GM12875 (cell line): ENCODE data around the gene STARD7.
A peak's percentile ranks its signal among the peaks of the same experiment; 100 is the strongest.
"Not testable (repeated sequence)": the region's sequence is repeated elsewhere in the genome, so short reads cannot be mapped to it uniquely, and the experiment has no call there.

ENCODE experiments used
- H3K4me3 ChIP-seq: one replicate; pipeline ENCODE4 v1.5.1; 2011; ENCODE audit warnings: low read depth, low read length, control low read depth
- CTCF ChIP-seq: IDR thresholded peaks from 2 replicates; pipeline ENCODE4 v1.5.1; 2011; ENCODE audit warnings: low read depth, mild to moderate bottlenecking, control low read depth, inconsistent platforms, low read length, moderate library complexity, borderline replicate concordance; ENCODE audit not compliant: insufficient read depth

STARD7 gene

GRCh38 chr2:96208143-96209010 lies at the start of gene STARD7:
STARD7 (minus strand) TSS chr2:96208827; CDS start chr2:96208434, 393 bp downstream.
- TF ChIP-seq CTCF: 0 out of 2 replicates have a peak, but pooled peaks have one; percentile 19
- H3K4me3 ChIP-seq: peak within 1 kb of the TSS; percentile 89

GRCh38 chr2:96257744-96258143 lies 49.1 kb upstream of the STARD7 start:
- not testable (repeated sequence) for H3K4me3 ChIP-seq

- no peak overlapping the region for H3K4me3 ChIP-seq
- no peak for TF ChIP-seq CTCF
Measured at GRCh38 chr2:96256611-96257113, 48.0 kb upstream of the STARD7 start.

- no peak for TF ChIP-seq CTCF
- H3K4me3 ChIP-seq: no peak overlapping the region
Measured at GRCh38 chr2:96254571-96254970, 45.9 kb upstream of the STARD7 start.

GRCh38 chr2:96253006-96253405 lies 44.4 kb upstream of the STARD7 start:
- no peak overlapping the region for H3K4me3 ChIP-seq
- no peak for TF ChIP-seq CTCF

- TF ChIP-seq CTCF: no peak
- no peak overlapping the region for H3K4me3 ChIP-seq
Measured at GRCh38 chr2:96252526-96252925, 43.9 kb upstream of the STARD7 start.

GRCh38 chr2:96251721-96252292 lies 43.2 kb upstream of the STARD7 start:
- no peak for TF ChIP-seq CTCF
- no peak overlapping the region for H3K4me3 ChIP-seq
